Neuronal stem cell (in vitro differentiated cells): ENCODE measurements around the gene HINT2.

Experiments
- DNase-seq: peaks from one replicate; pipeline ENCODE4 v3.0.0-alpha.2; 2013; ENCODE audit warnings: low spot score
- H2AFZ ChIP-seq: one replicate; pipeline ENCODE4 v1.6.1; 2013; ENCODE audit warnings: mild to moderate bottlenecking, low read length, inconsistent platforms
- H2AK5ac ChIP-seq: 2 replicates; pipeline ENCODE4 v1.6.1; 2013; ENCODE audit warnings: low read depth, mild to moderate bottlenecking, inconsistent platforms, low read length, moderate library complexity, mixed read lengths
- H2BK120ac ChIP-seq: 2 replicates; pipeline ENCODE4 v1.6.1; 2013; ENCODE audit warnings: low read depth, mild to moderate bottlenecking, inconsistent platforms, low read length, moderate library complexity, mixed read lengths
- H2BK12ac ChIP-seq: one replicate; pipeline ENCODE4 v1.6.1; 2013; ENCODE audit warnings: low read length, inconsistent platforms
- H2BK15ac ChIP-seq: 2 replicates; pipeline ENCODE4 v1.6.1; 2013; ENCODE audit warnings: mild to moderate bottlenecking, low read length, inconsistent platforms, mixed read lengths
- H2BK5ac ChIP-seq: one replicate; pipeline ENCODE4 v1.6.1; 2013; ENCODE audit warnings: inconsistent platforms, mild to moderate bottlenecking, low read length, moderate library complexity
- H3K14ac ChIP-seq: one replicate; pipeline ENCODE4 v1.6.1; 2013; ENCODE audit warnings: low read length, inconsistent platforms
- H3K18ac ChIP-seq: 2 replicates; pipeline ENCODE4 v1.6.1; 2013; ENCODE audit warnings: low read length, inconsistent platforms
- H3K23ac ChIP-seq: 2 replicates; pipeline ENCODE4 v1.6.1; 2013; ENCODE audit warnings: low read depth, mild to moderate bottlenecking, mixed read lengths, low read length, inconsistent platforms; ENCODE audit not compliant: poor library complexity
- H3K27ac ChIP-seq: replicated peaks from 3 replicates; pipeline ENCODE4 v1.5.1; 2013; ENCODE audit warnings: low read length, inconsistent platforms
- H3K27me3 ChIP-seq, 3 experiments: 2 replicates each; pipeline ENCODE4 v1.6.1; 2013; ENCODE audit warnings: low read length in 3 of 3, mild to moderate bottlenecking in 2 of 3, inconsistent platforms in 1 of 3, low read depth in 1 of 3, mixed read lengths in 1 of 3, moderate library complexity in 1 of 3; ENCODE audit not compliant: control insufficient read depth in 3 of 3, insufficient read depth in 3 of 3
- H3K36me3 ChIP-seq, 2 donors: replicated peaks in 1 of 2; 2 replicates each; pipeline ENCODE4 v1.6.1; 2013; ENCODE audit warnings: low read length in 2 of 2; ENCODE audit not compliant: control insufficient read depth in 2 of 2, insufficient read depth in 2 of 2
- H3K4ac ChIP-seq: 2 replicates; pipeline ENCODE4 v1.6.1; 2013; ENCODE audit warnings: inconsistent platforms, mild to moderate bottlenecking, low read length, moderate library complexity
- H3K4me1 ChIP-seq, 2 donors: 1 replicate in 1 of 2; 2 replicates in 1 of 2; pipeline ENCODE4 v1.6.1; 2013; ENCODE audit warnings: low read length in 2 of 2, low read depth in 1 of 2; ENCODE audit not compliant: control insufficient read depth in 2 of 2, insufficient read depth in 1 of 2
- H3K4me2 ChIP-seq: one replicate; pipeline ENCODE4 v1.6.1; 2013; ENCODE audit warnings: mild to moderate bottlenecking, low read length, inconsistent platforms; ENCODE audit not compliant: insufficient read depth, poor library complexity, severe bottlenecking
- H3K4me3 ChIP-seq, 2 donors: 2 replicates each; pipeline ENCODE4 v1.5.1; 2013; ENCODE audit warnings: low read length in 2 of 2, mild to moderate bottlenecking in 2 of 2, inconsistent platforms in 1 of 2, moderate library complexity in 1 of 2
- H3K79me1 ChIP-seq: one replicate; pipeline ENCODE4 v1.6.1; 2013; ENCODE audit warnings: low read depth, mild to moderate bottlenecking, inconsistent platforms, low read length, moderate library complexity
- H3K9ac ChIP-seq: one replicate; pipeline ENCODE4 v1.6.1; 2013; ENCODE audit warnings: mild to moderate bottlenecking, low read depth, low read length, inconsistent platforms; ENCODE audit not compliant: poor library complexity
- H3K9me3 ChIP-seq, 2 donors: replicated peaks in 1 of 2; 2 replicates each; pipeline versions ENCODE3 to v1.6.1; 2013; ENCODE audit warnings: low read length in 2 of 2, mild to moderate bottlenecking in 2 of 2, inconsistent platforms in 1 of 2, low read depth in 1 of 2, mixed read lengths in 1 of 2, moderate library complexity in 1 of 2; ENCODE audit not compliant: control insufficient read depth in 2 of 2, insufficient read depth in 1 of 2
- H4K8ac ChIP-seq: one replicate; pipeline ENCODE4 v1.6.1; 2013; ENCODE audit warnings: low read depth, mild to moderate bottlenecking, inconsistent platforms, low read length, moderate library complexity
- H4K91ac ChIP-seq: one replicate; pipeline ENCODE4 v1.6.1; 2013; ENCODE audit warnings: low read length, low read depth, mild to moderate bottlenecking, inconsistent platforms; ENCODE audit not compliant: poor library complexity
- WGBS, 2 donors: extraction: QIAGEN DNeasy Blood & Tissue Kit; methylation state at CpG; one replicate each; pipeline ENCODE4 v1.1.7; 2013; ENCODE audit warnings: missing lambda C conversion rate in 2 of 2, mixed read lengths in 1 of 2; ENCODE audit not compliant: insufficient read length in 2 of 2, insufficient replicate concordance in 1 of 2; ENCODE audit errors: extremely low coverage in 2 of 2; 5-methylcytosine and 5-hydroxymethylcytosine counted together

The HINT2 gene

GRCh38 chr9:35801328-35802128 lies 13.3 kb downstream of the HINT2 start:
- Histone ChIP-seq H2BK15ac (no peak overlapping the region), H3K36me3 (peaks cover 0 to 27% of the 10 kb centered on the region in 2 donors)
- no peak for DNase-seq

DNA sequence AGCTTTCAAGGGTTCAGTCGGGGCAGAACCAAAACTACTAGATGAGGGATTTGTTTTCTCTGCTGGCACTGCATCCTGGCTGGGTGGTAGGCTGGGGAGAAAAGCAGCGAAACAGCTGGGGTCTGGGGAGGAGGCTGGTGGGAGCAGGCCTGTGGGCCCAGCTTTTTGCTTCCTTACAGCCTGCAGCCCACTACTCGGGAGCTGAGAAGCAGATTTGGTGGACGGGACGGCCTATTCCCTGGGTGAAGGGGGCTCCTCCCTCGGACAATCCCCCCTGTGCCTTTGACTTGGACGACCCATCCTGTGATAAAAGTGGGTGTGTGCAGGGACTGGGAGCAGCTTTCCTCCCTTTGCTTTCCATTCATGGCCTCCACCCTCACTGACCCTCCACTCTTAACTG lies 14.3 kb downstream of the HINT2 start:
- no peak for DNase-seq
- no CpG with 5 or more reads among the region's 7 CpGs for WGBS, 2 donors
- Histone ChIP-seq H4K91ac (no peak overlapping the region), H3K4me3 (no peak overlapping the region), H3K4me2 (no peak overlapping the region), H3K9me3 (no peaks in the 10 kb centered on the region), H3K27ac (no peak overlapping the region), H2BK15ac (no peak overlapping the region), H3K9ac (peak overlapping the region; percentile 31), H2AK5ac (no peak overlapping the region), H3K36me3 (peaks cover 0 to 19% of the 10 kb centered on the region in 2 donors), H2AFZ (no peak overlapping the region), H3K23ac (peak overlapping the region; percentile 5), H2BK5ac (no peak overlapping the region), H3K27me3 (peaks cover 0 to 59% (median 0%) of the 10 kb centered on the region in 3 experiments), H3K14ac (no peak overlapping the region), H3K4me1 (no peaks in the 10 kb centered on the region), H3K79me1 (no peaks in the 10 kb centered on the region), H2BK120ac (no peak overlapping the region), H3K18ac (no peak overlapping the region), H4K8ac (no peak overlapping the region), H3K4ac (no peak overlapping the region), H2BK12ac (no peak overlapping the region)

More at GRCh38 chr9:35801328-35802128, 13.3 kb downstream of the HINT2 start:
- H2BK120ac ChIP-seq = no peak overlapping the region
- H3K14ac ChIP-seq = no peak overlapping the region
- no peaks in the 10 kb centered on the region for H3K4me1 ChIP-seq
- H3K27ac ChIP-seq = no peak overlapping the region
- no peak overlapping the region for H2BK5ac ChIP-seq
- no peak overlapping the region for H2AK5ac ChIP-seq
- H4K91ac ChIP-seq = no peak overlapping the region
- no CpG with 5 or more reads among the region's 13 CpGs for WGBS, 2 donors
- H4K8ac ChIP-seq = no peak overlapping the region
- peaks cover 0 to 62% (median 0%) of the 10 kb centered on the region in 3 experiments for H3K27me3 ChIP-seq
- H3K18ac ChIP-seq = no peak overlapping the region
- H3K4me3 ChIP-seq = peak overlapping the region in 1 of 2 donors; percentile 15
- H3K9ac ChIP-seq = no peak overlapping the region
- no peaks in the 10 kb centered on the region for H3K79me1 ChIP-seq
- no peak overlapping the region for H2BK12ac ChIP-seq
- H3K9me3 ChIP-seq = no peaks in the 10 kb centered on the region
- H3K23ac ChIP-seq = no peak overlapping the region
- no peak overlapping the region for H3K4ac ChIP-seq
- H2AFZ ChIP-seq = no peak overlapping the region
- no peak overlapping the region for H3K4me2 ChIP-seq

DNA sequence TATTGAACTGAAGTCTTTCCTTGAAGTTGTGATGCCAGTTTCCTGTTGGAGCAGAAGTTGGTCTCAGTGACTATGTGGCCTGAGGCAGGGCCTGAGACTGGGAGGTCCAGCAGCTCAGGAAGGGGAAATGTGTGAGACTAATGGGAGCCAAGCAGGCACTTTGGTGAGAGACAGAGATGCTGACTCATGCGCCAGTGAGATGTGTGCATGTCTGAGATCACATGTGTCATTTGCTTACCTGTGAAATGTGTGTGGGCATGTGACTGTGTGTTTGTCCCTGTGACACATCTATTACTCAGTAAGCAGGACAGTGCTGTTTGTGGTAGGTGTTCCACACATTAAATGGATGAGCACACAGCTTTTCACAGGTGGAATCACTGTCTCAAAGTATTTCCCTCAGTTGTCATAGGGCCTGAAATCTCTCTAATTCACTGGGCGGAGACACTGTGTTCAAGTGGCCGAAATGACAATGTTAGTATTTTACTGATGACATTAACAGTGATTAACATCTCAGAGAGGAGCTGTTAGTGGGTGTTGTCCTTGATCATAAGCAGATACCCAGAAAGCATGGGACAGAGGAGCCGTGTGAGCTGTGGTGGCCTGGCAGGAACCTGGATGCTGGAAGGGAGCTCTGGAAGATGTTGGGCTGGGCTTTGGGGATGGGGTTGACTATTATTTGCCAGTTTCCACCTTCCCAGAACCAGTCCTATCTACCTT lies 16.0 kb downstream of the HINT2 start:
- Histone ChIP-seq H2AK5ac (no peak overlapping the region), H2BK12ac (no peak overlapping the region), H3K4me2 (no peak overlapping the region), H3K14ac (no peak overlapping the region), H3K79me1 (no peaks in the 10 kb centered on the region), H3K4ac (no peak overlapping the region), H2BK120ac (no peak overlapping the region), H2BK5ac (no peak overlapping the region), H3K27me3 (peaks cover 0 to 51% (median 0%) of the 10 kb centered on the region in 3 experiments), H4K91ac (no peak overlapping the region), H4K8ac (no peak overlapping the region), H2AFZ (no peak overlapping the region), H3K4me3 (no peak overlapping the region), H3K18ac (no peak overlapping the region), H2BK15ac (no peak overlapping the region), H3K4me1 (no peaks in the 10 kb centered on the region), H3K9me3 (no peaks in the 10 kb centered on the region), H3K23ac (no peak overlapping the region), H3K27ac (no peak overlapping the region), H3K9ac (no peak overlapping the region), H3K36me3 (peaks cover 0 to 16% of the 10 kb centered on the region in 2 donors)
- no CpG with 5 or more reads among the region's 4 CpGs for WGBS, 2 donors
- no peak for DNase-seq
